ENCODE data around the gene BAX. TPM values are rescaled to one million over a fixed set of nuclear protein-coding genes. Genes with fewer than 3 reads are reported as not detected.

BAX gene
- polyA plus RNA-seq (2011; rRNA removed) (120 and 134 TPM in 2 replicates), polyA plus RNA-seq (2017; fragmentation: RNase III; extraction: RNeasy Plus Mini Kit Qiagen cat#74134 plus additional on column Dnase treatment) (265 to 299 TPM (median 284 TPM) in 3 replicates), polyA minus RNA-seq (2011; rRNA and poly(A)+ RNA removed) (120 and 135 TPM in 2 replicates)
- 334 and 386 TPM in 2 replicates for polyA plus RNA-seq (2012; cell fraction: cytosol; rRNA removed)
- polyA plus RNA-seq (2012; cell fraction: nucleus; rRNA removed) = 294 and 323 TPM in 2 replicates

DNA sequence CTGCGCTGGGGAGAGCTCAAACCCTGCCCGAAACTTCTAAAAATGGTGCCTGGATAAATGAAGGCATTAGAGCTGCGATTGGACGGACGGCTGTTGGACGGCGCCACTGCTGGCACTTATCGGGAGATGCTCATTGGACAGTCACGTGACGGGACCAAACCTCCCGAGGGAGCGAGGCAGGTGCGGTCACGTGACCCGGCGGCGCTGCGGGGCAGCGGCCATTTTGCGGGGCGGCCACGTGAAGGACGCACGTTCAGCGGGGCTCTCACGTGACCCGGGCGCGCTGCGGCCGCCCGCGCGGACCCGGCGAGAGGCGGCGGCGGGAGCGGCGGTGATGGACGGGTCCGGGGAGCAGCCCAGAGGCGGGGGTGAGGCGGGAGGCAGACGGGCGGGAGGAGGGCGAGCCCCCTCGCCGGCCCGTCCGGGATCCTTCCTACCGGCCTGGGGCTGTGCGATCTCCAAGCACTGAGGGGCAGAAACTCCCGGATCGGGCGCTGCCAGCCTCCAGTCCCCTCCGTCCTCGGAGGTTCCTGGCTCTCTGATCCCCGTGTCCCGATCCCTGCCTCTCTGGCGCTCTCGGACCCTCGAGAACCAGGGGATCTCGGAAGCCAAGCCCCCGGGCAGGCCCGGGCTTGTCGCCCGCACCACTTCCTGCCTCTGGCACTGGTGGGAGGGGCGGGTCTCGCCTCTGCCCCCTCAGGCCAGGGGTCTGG is at the start of gene BAX:
Gene BAX (plus strand): TSS at position 281 of the 713 bp plus-strand sequence. CDS start 54 bp downstream, at position 335.
- Histone ChIP-seq H3K4me3 (peak within 1 kb of the TSS; percentile 83), H3K4me1 (peaks cover 15% of the 10 kb centered on the region), H3K27ac (peak within 1 kb of the TSS; percentile 96 to 97), H3K4me2 (peak within 1 kb of the TSS; percentile 97), H3K9me3 (no peaks in the 10 kb centered on the region)
- 2% methylated on average over 43 of the region's 71 CpGs for WGBS (ENCODE audit: missing lambda C conversion rate)
- CTCF ChIA-PET = interaction anchor here (0.8 to 2.6 kb wide), 13 partner anchors 11 to 164 kb away, joined by 3 to 15 read pairs (median 5); partner anchors contain the start of genes GYS1, HSD17B14, NUCB1 and RUVBL2
- DNase-seq (ENCODE audit: low read depth in 1 of 2, low spot score in 1 of 2) (peak; percentile 99 to 100), ATAC-seq (peak; percentile 90 to 92), FAIRE-seq (peak; percentile 97)
- POLR2A ChIA-PET = interaction anchor here (0.6 to 6.5 kb wide), 13 partner anchors 9 to 451 kb away, joined by 3 to 47 read pairs (median 6); partner anchors contain the start of genes DHDH, NUCB1, PPP1R15A and SPHK2
- no peak for TF ChIP-seq MAFK (IDR thresholded peaks at IDR 0.05; ENCODE audit: partially characterized antibody)
- no peak for TF ChIP-seq HDAC2 (IDR thresholded peaks at IDR 0.05)
- TF ChIP-seq, protein P1, sequence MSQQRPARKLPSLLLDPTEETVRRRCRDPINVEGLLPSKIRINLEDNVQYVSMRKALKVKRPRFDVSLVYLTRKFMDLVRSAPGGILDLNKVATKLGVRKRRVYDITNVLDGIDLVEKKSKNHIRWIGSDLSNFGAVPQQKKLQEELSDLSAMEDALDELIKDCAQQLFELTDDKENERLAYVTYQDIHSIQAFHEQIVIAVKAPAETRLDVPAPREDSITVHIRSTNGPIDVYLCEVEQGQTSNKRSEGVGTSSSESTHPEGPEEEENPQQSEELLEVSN (IDR thresholded peaks at IDR 0.05; ENCODE audit: borderline replicate concordance, low read depth) = no peak; the same call in 1 of the 2 replicates
- peak; percentile 51; the same call in 1 of the 2 replicates for TF ChIP-seq KDM5A (IDR thresholded peaks at IDR 0.05)
- peak; percentile 36 for TF ChIP-seq CHD2 (IDR thresholded peaks at IDR 0.05; ENCODE audit: low read length, partially characterized antibody)
- TF ChIP-seq RCOR1 (IDR thresholded peaks at IDR 0.05; ENCODE audit: low read depth, low read length) = no peak
- TF ChIP-seq NR3C1 (IDR thresholded peaks at IDR 0.05) = no peak
- 0 out of 2 replicates have a peak, but pooled peaks have one; percentile 33 for TF ChIP-seq TFCP2L1 (CRISPR knock-in tag; IDR thresholded peaks at IDR 0.05)
- TF ChIP-seq, protein P2, sequence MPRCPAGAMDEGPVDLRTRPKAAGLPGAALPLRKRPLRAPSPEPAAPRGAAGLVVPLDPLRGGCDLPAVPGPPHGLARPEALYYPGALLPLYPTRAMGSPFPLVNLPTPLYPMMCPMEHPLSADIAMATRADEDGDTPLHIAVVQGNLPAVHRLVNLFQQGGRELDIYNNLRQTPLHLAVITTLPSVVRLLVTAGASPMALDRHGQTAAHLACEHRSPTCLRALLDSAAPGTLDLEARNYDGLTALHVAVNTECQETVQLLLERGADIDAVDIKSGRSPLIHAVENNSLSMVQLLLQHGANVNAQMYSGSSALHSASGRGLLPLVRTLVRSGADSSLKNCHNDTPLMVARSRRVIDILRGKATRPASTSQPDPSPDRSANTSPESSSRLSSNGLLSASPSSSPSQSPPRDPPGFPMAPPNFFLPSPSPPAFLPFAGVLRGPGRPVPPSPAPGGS (IDR thresholded peaks at IDR 0.05) = no peak; the same call in 2 of the 3 replicates
- TF ChIP-seq, protein P3, sequence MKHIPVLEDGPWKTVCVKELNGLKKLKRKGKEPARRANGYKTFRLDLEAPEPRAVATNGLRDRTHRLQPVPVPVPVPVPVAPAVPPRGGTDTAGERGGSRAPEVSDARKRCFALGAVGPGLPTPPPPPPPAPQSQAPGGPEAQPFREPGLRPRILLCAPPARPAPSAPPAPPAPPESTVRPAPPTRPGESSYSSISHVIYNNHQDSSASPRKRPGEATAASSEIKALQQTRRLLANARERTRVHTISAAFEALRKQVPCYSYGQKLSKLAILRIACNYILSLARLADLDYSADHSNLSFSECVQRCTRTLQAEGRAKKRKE (CRISPR knock-in tag; IDR thresholded peaks at IDR 0.05; ENCODE audit: low read depth) = peak; percentile 32; the same call in 1 of the 2 replicates
- no peak for TF ChIP-seq RNF2 (IDR thresholded peaks at IDR 0.05; ENCODE audit: borderline replicate concordance, low read depth)
- TF ChIP-seq JUN (IDR thresholded peaks at IDR 0.05) = peak; percentile 37 to 95; a peak in 4 of 5 replicates
- TF ChIP-seq EHF (CRISPR knock-in tag; IDR thresholded peaks at IDR 0.05) = peak; percentile 81; the same call in 1 of the 2 replicates
- TF ChIP-seq ZFP36 (IDR thresholded peaks at IDR 0.05; ENCODE audit: borderline replicate concordance, partially characterized antibody) = no peak
- no peak for TF ChIP-seq POLR2AphosphoS2 (conservative IDR thresholded peaks at IDR 0.05; ENCODE audit: low read length)
- no peak for TF ChIP-seq FOSB (CRISPR knock-in tag; IDR thresholded peaks at IDR 0.05)
- peak; percentile 80 for TF ChIP-seq HEYL (CRISPR knock-in tag; IDR thresholded peaks at IDR 0.05)
- TF ChIP-seq EHMT2 (IDR thresholded peaks at IDR 0.05; ENCODE audit: low read depth) = no peak
- TF ChIP-seq KDM1A (IDR thresholded peaks at IDR 0.05; ENCODE audit: low read depth) = no peak
- no peak; the same call in 1 of the 2 replicates for TF ChIP-seq PHF8 (IDR thresholded peaks at IDR 0.05; ENCODE audit: borderline replicate concordance, low read depth)
- no peak for TF ChIP-seq CBX8 (IDR thresholded peaks at IDR 0.05)
- TF ChIP-seq NPAS2 (CRISPR knock-in tag; IDR thresholded peaks at IDR 0.05; ENCODE audit: borderline replicate concordance) = peak; percentile 97
- TF ChIP-seq EP300 (IDR thresholded peaks at IDR 0.05) = no peak
- no peak; the same call in 1 of the 3 replicates for TF ChIP-seq SMC3 (IDR thresholded peaks at IDR 0.05)
- TF ChIP-seq MAZ (IDR thresholded peaks at IDR 0.05; ENCODE audit: borderline replicate concordance, low read depth, low read length) = 0 out of 2 replicates have a peak, but pooled peaks have one; percentile 60
- TF ChIP-seq POLR2A (IDR thresholded peaks at IDR 0.05; ENCODE audit: low read length) = peak; percentile 67
- TF ChIP-seq, protein P4, sequence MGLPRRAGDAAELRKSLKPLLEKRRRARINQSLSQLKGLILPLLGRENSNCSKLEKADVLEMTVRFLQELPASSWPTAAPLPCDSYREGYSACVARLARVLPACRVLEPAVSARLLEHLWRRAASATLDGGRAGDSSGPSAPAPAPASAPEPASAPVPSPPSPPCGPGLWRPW (IDR thresholded peaks at IDR 0.05) = no peak
- TF ChIP-seq NFE2L2 (conservative IDR thresholded peaks at IDR 0.05; ENCODE audit: low read length) = no peak
- peak; percentile 31 to 63 for TF ChIP-seq RAD21 (conservative IDR thresholded peaks at IDR 0.05 in 1 of 2, IDR thresholded peaks at IDR 0.05 in 1 of 2)
- no peak for TF ChIP-seq ZNF302 (CRISPR knock-in tag; IDR thresholded peaks at IDR 0.05)
- TF ChIP-seq FOSL2 (IDR thresholded peaks at IDR 0.05) = no peak
- TF ChIP-seq FOSL2 (CRISPR knock-in tag; IDR thresholded peaks at IDR 0.05) = peak; percentile 81
- peak; percentile 95 for TF ChIP-seq HOXB5 (CRISPR knock-in tag; IDR thresholded peaks at IDR 0.05)
- TF ChIP-seq, protein P5, sequence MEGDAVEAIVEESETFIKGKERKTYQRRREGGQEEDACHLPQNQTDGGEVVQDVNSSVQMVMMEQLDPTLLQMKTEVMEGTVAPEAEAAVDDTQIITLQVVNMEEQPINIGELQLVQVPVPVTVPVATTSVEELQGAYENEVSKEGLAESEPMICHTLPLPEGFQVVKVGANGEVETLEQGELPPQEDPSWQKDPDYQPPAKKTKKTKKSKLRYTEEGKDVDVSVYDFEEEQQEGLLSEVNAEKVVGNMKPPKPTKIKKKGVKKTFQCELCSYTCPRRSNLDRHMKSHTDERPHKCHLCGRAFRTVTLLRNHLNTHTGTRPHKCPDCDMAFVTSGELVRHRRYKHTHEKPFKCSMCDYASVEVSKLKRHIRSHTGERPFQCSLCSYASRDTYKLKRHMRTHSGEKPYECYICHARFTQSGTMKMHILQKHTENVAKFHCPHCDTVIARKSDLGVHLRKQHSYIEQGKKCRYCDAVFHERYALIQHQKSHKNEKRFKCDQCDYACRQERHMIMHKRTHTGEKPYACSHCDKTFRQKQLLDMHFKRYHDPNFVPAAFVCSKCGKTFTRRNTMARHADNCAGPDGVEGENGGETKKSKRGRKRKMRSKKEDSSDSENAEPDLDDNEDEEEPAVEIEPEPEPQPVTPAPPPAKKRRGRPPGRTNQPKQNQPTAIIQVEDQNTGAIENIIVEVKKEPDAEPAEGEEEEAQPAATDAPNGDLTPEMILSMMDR (IDR thresholded peaks at IDR 0.05) = no peak
- TF ChIP-seq ZSCAN20 (CRISPR knock-in tag; IDR thresholded peaks at IDR 0.05) = peak; percentile 81; the same call in 1 of the 2 replicates
- peak; percentile 95 for TF ChIP-seq FOXS1 (CRISPR knock-in tag; IDR thresholded peaks at IDR 0.05)
- TF ChIP-seq TP53 (CRISPR knock-in tag; IDR thresholded peaks at IDR 0.05) = peak; percentile 75; the same call in 1 of the 2 replicates
